IMR-90 (cell line): ENCODE results near the gene TUBD1. TPM values are rescaled to one million over a fixed set of nuclear protein-coding genes. Genes with fewer than 3 reads are reported as not detected.

ENCODE experiments used
- ATAC-seq: fragments of 200-7000 bp; cut with Tn5 transposase; 2 replicates; pipeline ENCODE4 v1.9.1; 2020; ENCODE audit warnings: low read depth, mild to moderate bottlenecking, moderate library complexity
- BruUV-seq: library from RNA; stranded (reverse); fragments of 400-500 nt; replicated peaks from 2 replicates; lab custom pipeline; 2021; lab: Mats Ljungman, UMichigan
- CTCF ChIA-PET: fragments of 300-600 bp; formaldehyde crosslinking; extraction: SDS; loops from one replicate; lab custom pipeline; 2021; ENCODE audit warnings: antibody characterized with exemption; lab: Yijun Ruan, JAX
- POLR2A ChIA-PET: fragments of 300-600 bp; sonication (Branson Sonifier 250); formaldehyde crosslinking; loops from one replicate; lab custom pipeline; 2022; ENCODE audit warnings: antibody characterized with exemption; ENCODE audit not compliant: unreplicated experiment; lab: Charles Lee
- DNase-seq: peaks from one replicate; pipeline ENCODE4 v3.0.0; 2013
- H2AFZ ChIP-seq: replicated peaks from 2 replicates; pipeline ENCODE3; 2013; ENCODE audit warnings: low read length, mild to moderate bottlenecking; ENCODE audit not compliant: poor library complexity
- H2AK5ac ChIP-seq: 2 replicates; pipeline ENCODE4 v1.6.1; 2013; ENCODE audit warnings: low read depth, low read length, inconsistent platforms
- H2AK9ac ChIP-seq: replicated peaks from 2 replicates; pipeline ENCODE3; 2013; ENCODE audit warnings: mild to moderate bottlenecking, low read depth, low read length, moderate library complexity; ENCODE audit not compliant: poor library complexity
- H2BK120ac ChIP-seq: 2 replicates; pipeline ENCODE4 v1.6.1; 2013; ENCODE audit warnings: low read depth, low read length, inconsistent platforms
- H2BK15ac ChIP-seq: 3 replicates; pipeline ENCODE4 v1.6.1; 2013; ENCODE audit warnings: low read depth, low read length, inconsistent platforms
- H2BK20ac ChIP-seq: 2 replicates; pipeline ENCODE4 v1.6.1; 2013; ENCODE audit warnings: low read depth, mild to moderate bottlenecking, inconsistent platforms, low read length, moderate library complexity
- H2BK5ac ChIP-seq: 2 replicates; pipeline ENCODE4 v1.6.1; 2013; ENCODE audit warnings: mild to moderate bottlenecking, low read depth, low read length, inconsistent platforms; ENCODE audit not compliant: poor library complexity, severe bottlenecking
- H3K14ac ChIP-seq: replicated peaks from 2 replicates; pipeline ENCODE4 v1.6.1; 2013; ENCODE audit warnings: low read depth, low read length, inconsistent platforms
- H3K18ac ChIP-seq: 2 replicates; pipeline ENCODE4 v1.6.1; 2013; ENCODE audit warnings: low read depth, low read length, control low read depth
- H3K23ac ChIP-seq: 2 replicates; pipeline ENCODE4 v1.6.1; 2013; ENCODE audit warnings: low read depth, low read length, inconsistent platforms
- H3K27ac ChIP-seq: 2 replicates; pipeline ENCODE4 v1.5.1; 2013; ENCODE audit warnings: mild to moderate bottlenecking, control low read depth, low read length; ENCODE audit not compliant: insufficient read depth
- H3K27me3 ChIP-seq: 2 replicates; pipeline ENCODE4 v1.6.1; 2013; ENCODE audit warnings: low read length; ENCODE audit not compliant: control insufficient read depth, insufficient read depth
- H3K36me3 ChIP-seq: 2 replicates; pipeline ENCODE4 v1.6.1; 2013; ENCODE audit warnings: low read length, mixed read lengths; ENCODE audit not compliant: control insufficient read depth, insufficient read depth
- H3K4ac ChIP-seq: 2 replicates; pipeline ENCODE4 v1.6.1; 2013; ENCODE audit warnings: low read depth, low read length, inconsistent platforms
- H3K4me1 ChIP-seq: 2 replicates; pipeline ENCODE4 v1.6.1; 2013; ENCODE audit warnings: low read length, mixed read lengths; ENCODE audit not compliant: control insufficient read depth, insufficient read depth
- H3K4me2 ChIP-seq: 2 replicates; pipeline ENCODE4 v1.6.1; 2013; ENCODE audit warnings: low read depth, mild to moderate bottlenecking, control low read depth, low read length, moderate library complexity
- H3K4me3 ChIP-seq: 2 replicates; pipeline ENCODE4 v1.5.1; 2013; ENCODE audit warnings: low read depth, mild to moderate bottlenecking, control low read depth, low read length, moderate library complexity; ENCODE audit not compliant: insufficient read depth
- H3K56ac ChIP-seq: 2 replicates; pipeline ENCODE4 v1.6.1; 2013; ENCODE audit warnings: low read length, inconsistent platforms; ENCODE audit not compliant: insufficient read depth; ENCODE audit errors: extremely low read depth
- H3K79me1 ChIP-seq, 2 experiments: 2 replicates each; pipeline ENCODE4 v1.6.1; 2013; ENCODE audit warnings: low read length in 2 of 2, inconsistent platforms in 1 of 2, low read depth in 1 of 2
- H3K9ac ChIP-seq: 2 replicates; pipeline ENCODE4 v1.6.1; 2013; ENCODE audit warnings: low read depth, low read length, control low read depth
- H3K9me1 ChIP-seq: 2 replicates; pipeline ENCODE4 v1.6.1; 2013; ENCODE audit warnings: low read length, inconsistent platforms; ENCODE audit not compliant: insufficient read depth
- H3K9me3 ChIP-seq: 2 replicates; pipeline ENCODE4 v1.6.1; 2013; ENCODE audit warnings: low read length; ENCODE audit not compliant: control insufficient read depth, insufficient read depth
- H4K20me1 ChIP-seq: 2 replicates; pipeline ENCODE4 v1.6.1; 2013; ENCODE audit warnings: low read length, inconsistent platforms; ENCODE audit not compliant: insufficient read depth
- H4K5ac ChIP-seq: 2 replicates; pipeline ENCODE4 v1.6.1; 2013; ENCODE audit warnings: mild to moderate bottlenecking, low read depth, low read length, control low read depth
- H4K8ac ChIP-seq, 2 experiments: 2 replicates each; pipeline ENCODE4 v1.6.1; 2013; ENCODE audit warnings: low read depth in 2 of 2, low read length in 2 of 2, control low read depth in 1 of 2, inconsistent platforms in 1 of 2
- H4K91ac ChIP-seq: 2 replicates; pipeline ENCODE4 v1.6.1; 2013; ENCODE audit warnings: low read depth, low read length, inconsistent platforms; ENCODE audit not compliant: insufficient read depth
- CHD1 ChIP-seq: IDR thresholded peaks from 2 replicates; pipeline ENCODE4 v1.6.1; 2012; ENCODE audit warnings: low read depth, low read length, improper control_type of control experiment
- CTCF ChIP-seq: conservative IDR thresholded peaks from 2 replicates; pipeline ENCODE4 v1.5.1; 2012; ENCODE audit warnings: mild to moderate bottlenecking, low read depth, low read length, improper control_type of control experiment
- ELK1 ChIP-seq: fragments of 150-350 bp; IDR thresholded peaks from 2 replicates; pipeline ENCODE4 v1.6.1; 2016; ENCODE audit warnings: low read depth, mild to moderate bottlenecking, low read length, moderate library complexity, borderline replicate concordance
- MXI1 ChIP-seq: IDR thresholded peaks from 2 replicates; pipeline ENCODE4 v1.6.1; 2012; ENCODE audit warnings: low read depth, mild to moderate bottlenecking, low read length, moderate library complexity, borderline replicate concordance
- NFE2L2 ChIP-seq: fragments of 150-350 bp; IDR thresholded peaks from 2 replicates; pipeline ENCODE4 v1.6.1; 2016; ENCODE audit warnings: low read depth, mild to moderate bottlenecking, low read length
- POLR2A ChIP-seq: IDR thresholded peaks from 2 replicates; pipeline ENCODE4 v1.6.1; 2012; ENCODE audit warnings: mild to moderate bottlenecking, low read depth, low read length
- WGBS, 2 experiments: methylation state at CpG; one replicate each; pipeline versions ENCODE4 v1.1.5 to v1.1.7; 2013; ENCODE audit warnings: missing lambda C conversion rate in 2 of 2; ENCODE audit not compliant: insufficient read length in 1 of 2; ENCODE audit errors: extremely low coverage in 2 of 2; 5-methylcytosine and 5-hydroxymethylcytosine counted together
- dilution Hi-C: fragments of 300-500 bp; cut with HindIII; formaldehyde crosslinking; loops from one replicate; pipeline ENCODE4 v1.14.3; 2018; ENCODE audit warnings: low sequenced_read_pairs; ENCODE audit not compliant: unreplicated experiment
- in situ Hi-C: fragments of 300-500 bp; cut with MboI; formaldehyde crosslinking; loops from 3 replicates; pipeline ENCODE4 v1.14.3; 2019; ENCODE audit warnings: low sequenced_read_pairs, inconsistent platforms, mixed read lengths
- intact Hi-C: fragments of 100-400 bp; cut with micrococcal nuclease; formaldehyde crosslinking; loops from 2 replicates; pipeline ENCODE4 v1.10.0; 2022
- microRNA-seq, 2 experiments: library from miRNA; stranded (forward) in 1 of 2; unstranded in 1 of 2; fragments of 10-50 nt in 1 of 2; fragments of <30 nt in 1 of 2; gene quantifications in 1 of 2; microRNA quantifications in 1 of 2; one replicate each; pipeline versions ENCODE3 to v1.1.0; 2013 to 2020; ENCODE audit not compliant: insufficient read depth in 1 of 2, insufficient read length in 1 of 2, unreplicated experiment in 1 of 2
- polyA plus RNA-seq, 3 experiments: library from polyadenylated mRNA; depleted of rRNA; stranded (reverse); fragments of >200 nt; gene quantifications; 2 replicates each; pipeline ENCODE4 v1.2.3, GENCODE V29; 2012; ENCODE audit warnings: low replicate concordance in 1 of 3
- small RNA-seq, 5 experiments: library from RNA; depleted of rRNA; stranded (forward); fragments of <200 nt; gene quantifications; one replicate each; pipeline ENCODE3, GENCODE V24; 2012
- total RNA-seq: library from RNA; depleted of rRNA; stranded (reverse); fragments of >200 nt; gene quantifications from 2 replicates; pipeline ENCODE4 v1.2.3, GENCODE V29; 2012; rRNA removed

The TUBD1 gene
- total and polyA plus RNA-seq, 2 of the 4 experiments (the other 2 are of a cell fraction), result 2.2 to 4.7 TPM

GRCh38 chr17:59810894-59811153, 81.9 kb downstream of the TUBD1 start:
- peaks cover 3% of the 10 kb centered on the region; the same call in 1 of the 2 replicates for H3K36me3 ChIP-seq
- no peak overlapping the region for H4K91ac ChIP-seq
- peaks cover 7 to 9% of the 10 kb centered on the region in 2 experiments; a peak in 3 of 4 replicates for H3K79me1 ChIP-seq
- H2AK9ac ChIP-seq, result no peak overlapping the region
- no peak overlapping the region for H2BK20ac ChIP-seq
- H4K8ac ChIP-seq, result no peak overlapping the region
- H3K9ac ChIP-seq, result no peak overlapping the region
- H3K4me3 ChIP-seq, result no peak overlapping the region
- WGBS, 2 experiments, result no CpG with 5 or more reads among the region's 1 CpG
- H2AK5ac ChIP-seq, result no peak overlapping the region
- H3K27ac ChIP-seq, result no peak overlapping the region
- H3K56ac ChIP-seq, result no peak overlapping the region
- no peak overlapping the region for H2AFZ ChIP-seq
- 0 out of 2 replicates have a peak overlapping the region, but pooled peaks have one; percentile 8 for H3K14ac ChIP-seq
- peak; percentile 45 for DNase-seq
- no TSS peak for BruUV-seq
- no peak overlapping the region for H4K5ac ChIP-seq
- peaks cover 7% of the 10 kb centered on the region; the same call in 1 of the 2 replicates for H3K9me1 ChIP-seq
- H3K18ac ChIP-seq, result peak overlapping the region; percentile 57; the same call in 1 of the 2 replicates
- H2BK5ac ChIP-seq, result peak overlapping the region; percentile 69
- intact Hi-C loops, result loop anchor here (2.0 kb wide), 1 partner anchor 18 kb away; no protein-coding TSS in a partner anchor
- CTCF ChIA-PET, result no interaction called here
- no peaks in the 10 kb centered on the region for H3K9me3 ChIP-seq
- in situ Hi-C loops, result no loop called here
- peaks cover 9% of the 10 kb centered on the region for H3K4me1 ChIP-seq
- no peaks in the 10 kb centered on the region for H4K20me1 ChIP-seq
- H3K4me2 ChIP-seq, result no peak overlapping the region; the same call in 1 of the 2 replicates
- H3K23ac ChIP-seq, result no peak overlapping the region
- H2BK120ac ChIP-seq, result no peak overlapping the region
- H3K27me3 ChIP-seq, result no peaks in the 10 kb centered on the region
- dilution Hi-C loops, result no loop called here
- POLR2A ChIA-PET, result no interaction called here
- H3K4ac ChIP-seq, result no peak overlapping the region
- no peak overlapping the region for H2BK15ac ChIP-seq
- ATAC-seq, result peak; percentile 40
- TF ChIP-seq POLR2A (no peak), CTCF (no peak), MXI1 (no peak), CHD1 (no peak), NFE2L2 (no peak), ELK1 (no peak)

Small RNA genes lying within 50 kb of the gene (microRNA-seq; reads per million reads assigned to microRNA genes)
- gene MIR21 (ENCODE audit: unreplicated experiment), result 359,574 reads per million, percentile 100 among the genes with 10 or more reads in this experiment
- gene RNU6-450P (ENCODE audit: insufficient read depth, insufficient read length), result not detected
- not detected for gene RPS29P21 (ENCODE audit: insufficient read depth, insufficient read length)

Small RNA genes lying within 50 kb of the gene (small RNA-seq; reads per million reads assigned to genes)
- gene RNU6-450P (0 reads per million in 5 experiments), gene RPS29P21 (0 to 0.18 (median 0) reads per million in 5 experiments)

Other genes with a start within 250 kb of the TUBD1 start
- gene PTRH2, start 185.5 kb downstream of the TUBD1 start, total RNA-seq, result 24.9 and 41.7 TPM in 2 replicates
- gene PTRH2, start 185.5 kb downstream of the TUBD1 start, polyA plus RNA-seq (2012; rRNA removed), result 45.7 and 49.7 TPM in 2 replicates
- 197 and 272 TPM in 2 replicates for gene VMP1, start 185.3 kb downstream of the TUBD1 start, total RNA-seq
- gene VMP1, start 185.3 kb downstream of the TUBD1 start, polyA plus RNA-seq (2012; rRNA removed), result 59.9 and 89.8 TPM in 2 replicates
- 18.9 and 20.3 TPM in 2 replicates for gene RPS6KB1, start 178 bp upstream of the TUBD1 start, total RNA-seq
- gene RPS6KB1, start 178 bp upstream of the TUBD1 start, polyA plus RNA-seq (2012; rRNA removed), result 9.7 and 11.7 TPM in 2 replicates
- gene RNFT1, start 71.8 kb upstream of the TUBD1 start, total RNA-seq, result 18.3 and 22.2 TPM in 2 replicates
- 13.4 and 15.7 TPM in 2 replicates for gene RNFT1, start 71.8 kb upstream of the TUBD1 start, polyA plus RNA-seq (2012; rRNA removed)
- 25.6 and 27.6 TPM in 2 replicates for gene HEATR6, start 186.0 kb upstream of the TUBD1 start, total RNA-seq
- gene HEATR6, start 186.0 kb upstream of the TUBD1 start, polyA plus RNA-seq (2012; rRNA removed), result 16.7 and 20.2 TPM in 2 replicates